Measurements from ENCODE around the gene NAXD.

NAXD gene

DNA sequence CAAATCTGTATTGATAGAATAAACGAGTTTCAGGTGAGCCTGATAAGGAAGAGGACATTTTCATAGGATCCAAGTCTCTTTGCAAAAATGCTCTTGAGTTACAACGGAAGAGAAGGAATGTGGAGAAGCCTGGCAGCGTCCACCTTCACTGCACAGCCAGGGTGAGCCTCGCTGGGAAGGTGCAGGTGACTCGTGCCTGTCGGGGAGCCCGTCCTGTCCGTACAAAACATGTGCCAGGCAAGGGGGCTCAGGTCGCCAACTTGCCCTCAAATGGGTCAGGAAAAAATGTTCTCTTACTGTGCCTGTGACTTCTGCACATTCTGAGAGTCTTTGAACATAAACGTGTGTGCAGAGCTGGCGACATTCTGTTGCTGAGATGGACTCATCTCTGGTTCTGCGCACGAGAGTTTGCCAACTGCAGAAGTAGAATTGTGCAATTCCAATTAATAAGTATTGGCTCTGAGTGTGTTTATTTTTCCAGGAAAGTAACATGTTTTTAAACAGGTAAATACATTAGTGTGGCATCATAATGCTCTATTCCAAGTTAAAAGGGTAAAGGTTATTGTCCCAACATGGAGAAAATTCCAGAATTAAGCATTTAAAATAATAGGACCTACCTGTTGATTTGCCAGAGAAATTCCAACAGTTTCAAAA lies 28.6 kb downstream of the NAXD start:
- H3K9me3 ChIP-seq (ENCODE audit: insufficient read depth, low read length): no peaks in the 10 kb centered on the region
- H3K9me2 ChIP-seq (replicated peaks; ENCODE audit: insufficient read depth, low read length): no peaks in the 10 kb centered on the region
- no peaks in the 10 kb centered on the region for H3K36me3 ChIP-seq (ENCODE audit: low read length)
- H3K9ac ChIP-seq (ENCODE audit: low read length): no peak overlapping the region
- no peaks in the 10 kb centered on the region for H3F3A ChIP-seq (ENCODE audit: insufficient read depth)
- 0 out of 2 replicates have a peak overlapping the region, but pooled peaks have one; percentile 20 for H3K27ac ChIP-seq (ENCODE audit: low read depth, low read length)
- no peaks in the 10 kb centered on the region for H3K27me3 ChIP-seq (ENCODE audit: low read length)
- no peak overlapping the region for H3K4me3 ChIP-seq (ENCODE audit: insufficient read depth, low read length, poor library complexity, severe bottlenecking)
- H4K20me1 ChIP-seq (ENCODE audit: low read depth, low read length): no peaks in the 10 kb centered on the region
- no peaks in the 10 kb centered on the region for H3K79me2 ChIP-seq (ENCODE audit: insufficient read depth, low read length)
- TF ChIP-seq, protein P1, sequence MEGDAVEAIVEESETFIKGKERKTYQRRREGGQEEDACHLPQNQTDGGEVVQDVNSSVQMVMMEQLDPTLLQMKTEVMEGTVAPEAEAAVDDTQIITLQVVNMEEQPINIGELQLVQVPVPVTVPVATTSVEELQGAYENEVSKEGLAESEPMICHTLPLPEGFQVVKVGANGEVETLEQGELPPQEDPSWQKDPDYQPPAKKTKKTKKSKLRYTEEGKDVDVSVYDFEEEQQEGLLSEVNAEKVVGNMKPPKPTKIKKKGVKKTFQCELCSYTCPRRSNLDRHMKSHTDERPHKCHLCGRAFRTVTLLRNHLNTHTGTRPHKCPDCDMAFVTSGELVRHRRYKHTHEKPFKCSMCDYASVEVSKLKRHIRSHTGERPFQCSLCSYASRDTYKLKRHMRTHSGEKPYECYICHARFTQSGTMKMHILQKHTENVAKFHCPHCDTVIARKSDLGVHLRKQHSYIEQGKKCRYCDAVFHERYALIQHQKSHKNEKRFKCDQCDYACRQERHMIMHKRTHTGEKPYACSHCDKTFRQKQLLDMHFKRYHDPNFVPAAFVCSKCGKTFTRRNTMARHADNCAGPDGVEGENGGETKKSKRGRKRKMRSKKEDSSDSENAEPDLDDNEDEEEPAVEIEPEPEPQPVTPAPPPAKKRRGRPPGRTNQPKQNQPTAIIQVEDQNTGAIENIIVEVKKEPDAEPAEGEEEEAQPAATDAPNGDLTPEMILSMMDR (IDR thresholded peaks at IDR 0.05; ENCODE audit: insufficient read depth, low read length, poor library complexity, severe bottlenecking): no peak
- TF ChIP-seq EZH2phosphoT487 (conservative IDR thresholded peaks at IDR 0.05; ENCODE audit: low read length): no peak
- no peak overlapping the region for H2AFZ ChIP-seq (ENCODE audit: low read depth, low read length, severe bottlenecking)
- H3K4me2 ChIP-seq (ENCODE audit: low read depth, low read length, poor library complexity, severe bottlenecking): no peak overlapping the region

DNA sequence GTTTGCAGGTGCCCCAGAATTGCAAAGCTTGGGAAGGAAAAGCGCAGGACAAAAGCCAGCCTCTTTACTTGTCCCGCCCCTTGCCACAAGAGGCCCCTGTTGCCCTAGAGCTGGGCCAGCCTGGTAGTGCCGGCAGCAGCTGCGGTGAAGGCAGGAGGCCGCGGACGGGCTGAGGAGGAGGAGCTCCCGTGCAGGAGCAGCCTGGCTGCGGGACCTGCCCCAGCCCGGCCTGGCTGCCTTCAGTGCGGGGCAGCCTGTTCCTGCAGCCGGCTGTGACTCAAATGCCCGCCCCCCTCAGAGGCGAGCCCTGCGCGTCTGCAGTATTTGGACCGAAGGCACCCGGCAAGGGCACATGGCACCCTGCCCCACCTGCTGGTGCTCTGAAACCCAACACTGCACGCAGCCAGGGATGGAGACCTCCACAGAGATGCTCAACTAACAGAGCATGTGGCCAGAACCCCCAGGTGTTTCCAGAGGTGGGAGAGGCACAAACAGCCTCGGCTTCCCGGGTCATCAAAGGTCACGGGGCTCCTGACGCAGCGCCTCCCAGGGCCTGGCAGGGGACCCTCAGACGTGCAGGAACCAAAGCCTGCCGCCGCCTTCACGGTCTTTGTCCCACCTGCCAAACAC lies 29.7 kb downstream of the NAXD start:
- no peaks in the 10 kb centered on the region for H3K36me3 ChIP-seq (ENCODE audit: low read length)
- TF ChIP-seq EZH2phosphoT487 (conservative IDR thresholded peaks at IDR 0.05; ENCODE audit: low read length): no peak
- TF ChIP-seq, protein P1 (IDR thresholded peaks at IDR 0.05; ENCODE audit: insufficient read depth, low read length, poor library complexity, severe bottlenecking): peak; percentile 22
- H3K4me2 ChIP-seq (ENCODE audit: low read depth, low read length, poor library complexity, severe bottlenecking): no peak overlapping the region
- no peak overlapping the region for H2AFZ ChIP-seq (ENCODE audit: low read depth, low read length, severe bottlenecking)
- H3K27ac ChIP-seq (ENCODE audit: low read depth, low read length): no peak overlapping the region
- H3K79me2 ChIP-seq (ENCODE audit: insufficient read depth, low read length): no peaks in the 10 kb centered on the region
- no peaks in the 10 kb centered on the region for H4K20me1 ChIP-seq (ENCODE audit: low read depth, low read length)
- H3K4me3 ChIP-seq (ENCODE audit: insufficient read depth, low read length, poor library complexity, severe bottlenecking): no peak overlapping the region
- H3K27me3 ChIP-seq (ENCODE audit: low read length): no peaks in the 10 kb centered on the region
- no peaks in the 10 kb centered on the region for H3K9me3 ChIP-seq (ENCODE audit: insufficient read depth, low read length)
- no peak overlapping the region for H3K9ac ChIP-seq (ENCODE audit: low read length)
- H3F3A ChIP-seq (ENCODE audit: insufficient read depth): no peaks in the 10 kb centered on the region
- no peaks in the 10 kb centered on the region for H3K9me2 ChIP-seq (replicated peaks; ENCODE audit: insufficient read depth, low read length)

DNA sequence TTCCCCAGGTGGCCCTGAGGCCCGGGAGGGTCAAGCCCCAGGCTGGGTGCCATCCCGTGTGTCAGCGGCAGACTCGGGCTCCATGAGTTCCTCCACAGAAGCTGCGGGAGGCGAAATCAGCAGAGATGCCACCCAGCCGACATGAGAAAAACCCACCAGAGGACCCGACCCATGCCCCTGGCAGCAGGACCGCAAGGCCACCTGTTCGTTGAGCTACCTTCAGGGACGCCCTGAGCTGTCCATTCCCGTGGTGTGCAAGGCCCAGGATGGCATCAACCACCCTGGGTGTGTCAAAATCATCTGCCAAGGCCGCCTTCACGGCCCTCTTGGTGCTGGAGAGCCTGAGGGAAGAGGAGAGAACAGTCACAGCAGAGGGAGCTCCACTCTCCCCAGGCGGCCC lies 30.4 kb downstream of the NAXD start:
- H3F3A ChIP-seq (ENCODE audit: insufficient read depth): no peaks in the 10 kb centered on the region
- no peaks in the 10 kb centered on the region for H3K9me3 ChIP-seq (ENCODE audit: insufficient read depth, low read length)
- H4K20me1 ChIP-seq (ENCODE audit: low read depth, low read length): no peaks in the 10 kb centered on the region
- no peak overlapping the region for H3K27ac ChIP-seq (ENCODE audit: low read depth, low read length)
- no peak overlapping the region for H3K9ac ChIP-seq (ENCODE audit: low read length)
- no peaks in the 10 kb centered on the region for H3K9me2 ChIP-seq (replicated peaks; ENCODE audit: insufficient read depth, low read length)
- H3K4me3 ChIP-seq (ENCODE audit: insufficient read depth, low read length, poor library complexity, severe bottlenecking): no peak overlapping the region
- H3K79me2 ChIP-seq (ENCODE audit: insufficient read depth, low read length): no peaks in the 10 kb centered on the region
- no peaks in the 10 kb centered on the region for H3K27me3 ChIP-seq (ENCODE audit: low read length)
- TF ChIP-seq, protein P1 (IDR thresholded peaks at IDR 0.05; ENCODE audit: insufficient read depth, low read length, poor library complexity, severe bottlenecking): no peak
- TF ChIP-seq EZH2phosphoT487 (conservative IDR thresholded peaks at IDR 0.05; ENCODE audit: low read length): no peak
- H3K36me3 ChIP-seq (ENCODE audit: low read length): no peaks in the 10 kb centered on the region
- no peak overlapping the region for H2AFZ ChIP-seq (ENCODE audit: low read depth, low read length, severe bottlenecking)
- H3K4me2 ChIP-seq (ENCODE audit: low read depth, low read length, poor library complexity, severe bottlenecking): no peak overlapping the region

All from SU-DHL-6 (cell line).